ENCODE data around the gene NRTN.
"Not testable (repeated sequence)": the region's sequence is repeated elsewhere in the genome, so short reads cannot be mapped to it uniquely, and the experiment has no call there.

The NRTN gene

GRCh38 chr19:5850189-5850588 lies 45.3 kb downstream of the NRTN start:
- H3K4me3 ChIP-seq (ENCODE audit: control insufficient read depth, low read depth, low read length): no peak overlapping the region
- TF ChIP-seq CTCF (conservative IDR thresholded peaks at IDR 0.05; ENCODE audit: control insufficient read depth, insufficient read depth, low read depth, low read length): no peak
- DNase-seq (ENCODE audit: low read depth): no peak

- no peak overlapping the region for H3K4me3 ChIP-seq (ENCODE audit: control insufficient read depth, low read depth, low read length)
- peak; percentile 65 for DNase-seq (ENCODE audit: low read depth)
- no peak for TF ChIP-seq CTCF (conservative IDR thresholded peaks at IDR 0.05; ENCODE audit: control insufficient read depth, insufficient read depth, low read depth, low read length)
Observed at GRCh38 chr19:5850743-5851293, 46.0 kb downstream of the NRTN start.

GRCh38 chr19:5851302-5851701 lies 46.4 kb downstream of the NRTN start, which contains the start of gene FUT3:
Gene FUT3 (minus strand): TSS chr19:5851449.
- no peak for DNase-seq (ENCODE audit: low read depth)
- no peak for TF ChIP-seq CTCF (conservative IDR thresholded peaks at IDR 0.05; ENCODE audit: control insufficient read depth, insufficient read depth, low read depth, low read length)
- no peak within 1 kb of the TSS for H3K4me3 ChIP-seq (ENCODE audit: control insufficient read depth, low read depth, low read length)

- not testable (repeated sequence) for DNase-seq (ENCODE audit: low read depth); H3K4me3 ChIP-seq (ENCODE audit: control insufficient read depth, low read depth, low read length)
Observed at GRCh38 chr19:5854121-5854520, 49.3 kb downstream of the NRTN start.

GRCh38 chr19:5855151-5855550 lies 50.3 kb downstream of the NRTN start:
- not testable (repeated sequence) for H3K4me3 ChIP-seq (ENCODE audit: control insufficient read depth, low read depth, low read length); DNase-seq (ENCODE audit: low read depth)

GRCh38 chr19:5857203-5858081 lies 52.6 kb downstream of the NRTN start:
- no peak for DNase-seq (ENCODE audit: low read depth)
- no peak for TF ChIP-seq CTCF (conservative IDR thresholded peaks at IDR 0.05; ENCODE audit: control insufficient read depth, insufficient read depth, low read depth, low read length)
- no peak overlapping the region for H3K4me3 ChIP-seq (ENCODE audit: control insufficient read depth, low read depth, low read length)

GRCh38 chr19:5863030-5863665 lies 58.3 kb downstream of the NRTN start:
- H3K4me3 ChIP-seq (ENCODE audit: control insufficient read depth, low read depth, low read length): no peak overlapping the region
- TF ChIP-seq CTCF (conservative IDR thresholded peaks at IDR 0.05; ENCODE audit: control insufficient read depth, insufficient read depth, low read depth, low read length): no peak
- DNase-seq (ENCODE audit: low read depth): no peak

All from fibroblast of mammary gland (primary cell).